IMR-90 (cell line): ENCODE results near the gene GNA14. TPM values are rescaled to one million over a fixed set of nuclear protein-coding genes. Genes with fewer than 3 reads are reported as not detected.
"Not testable (repeated sequence)": the region's sequence is repeated elsewhere in the genome, so short reads cannot be mapped to it uniquely, and the experiment has no call there.

ENCODE experiments used
- ATAC-seq: fragments of 200-7000 bp; cut with Tn5 transposase; 2 replicates; pipeline ENCODE4 v1.9.1; 2020; ENCODE audit warnings: low read depth, mild to moderate bottlenecking, moderate library complexity
- BruUV-seq: library from RNA; stranded (reverse); fragments of 400-500 nt; replicated peaks from 2 replicates; lab custom pipeline; 2021; lab: Mats Ljungman, UMichigan
- CTCF ChIA-PET: fragments of 300-600 bp; formaldehyde crosslinking; extraction: SDS; loops from one replicate; lab custom pipeline; 2021; ENCODE audit warnings: antibody characterized with exemption; lab: Yijun Ruan, JAX
- POLR2A ChIA-PET: fragments of 300-600 bp; sonication (Branson Sonifier 250); formaldehyde crosslinking; loops from one replicate; lab custom pipeline; 2022; ENCODE audit warnings: antibody characterized with exemption; ENCODE audit not compliant: unreplicated experiment; lab: Charles Lee
- DNase-seq: peaks from one replicate; pipeline ENCODE4 v3.0.0; 2013
- H2AFZ ChIP-seq: replicated peaks from 2 replicates; pipeline ENCODE3; 2013; ENCODE audit warnings: low read length, mild to moderate bottlenecking; ENCODE audit not compliant: poor library complexity
- H2AK5ac ChIP-seq: 2 replicates; pipeline ENCODE4 v1.6.1; 2013; ENCODE audit warnings: low read depth, low read length, inconsistent platforms
- H2AK9ac ChIP-seq: replicated peaks from 2 replicates; pipeline ENCODE3; 2013; ENCODE audit warnings: mild to moderate bottlenecking, low read depth, low read length, moderate library complexity; ENCODE audit not compliant: poor library complexity
- H2BK120ac ChIP-seq: 2 replicates; pipeline ENCODE4 v1.6.1; 2013; ENCODE audit warnings: low read depth, low read length, inconsistent platforms
- H2BK15ac ChIP-seq: 3 replicates; pipeline ENCODE4 v1.6.1; 2013; ENCODE audit warnings: low read depth, low read length, inconsistent platforms
- H2BK20ac ChIP-seq: 2 replicates; pipeline ENCODE4 v1.6.1; 2013; ENCODE audit warnings: low read depth, mild to moderate bottlenecking, inconsistent platforms, low read length, moderate library complexity
- H2BK5ac ChIP-seq: 2 replicates; pipeline ENCODE4 v1.6.1; 2013; ENCODE audit warnings: mild to moderate bottlenecking, low read depth, low read length, inconsistent platforms; ENCODE audit not compliant: poor library complexity, severe bottlenecking
- H3K14ac ChIP-seq: replicated peaks from 2 replicates; pipeline ENCODE4 v1.6.1; 2013; ENCODE audit warnings: low read depth, low read length, inconsistent platforms
- H3K18ac ChIP-seq: 2 replicates; pipeline ENCODE4 v1.6.1; 2013; ENCODE audit warnings: low read depth, low read length, control low read depth
- H3K23ac ChIP-seq: 2 replicates; pipeline ENCODE4 v1.6.1; 2013; ENCODE audit warnings: low read depth, low read length, inconsistent platforms
- H3K27ac ChIP-seq: 2 replicates; pipeline ENCODE4 v1.5.1; 2013; ENCODE audit warnings: mild to moderate bottlenecking, control low read depth, low read length; ENCODE audit not compliant: insufficient read depth
- H3K27me3 ChIP-seq: 2 replicates; pipeline ENCODE4 v1.6.1; 2013; ENCODE audit warnings: low read length; ENCODE audit not compliant: control insufficient read depth, insufficient read depth
- H3K36me3 ChIP-seq: 2 replicates; pipeline ENCODE4 v1.6.1; 2013; ENCODE audit warnings: low read length, mixed read lengths; ENCODE audit not compliant: control insufficient read depth, insufficient read depth
- H3K4ac ChIP-seq: 2 replicates; pipeline ENCODE4 v1.6.1; 2013; ENCODE audit warnings: low read depth, low read length, inconsistent platforms
- H3K4me1 ChIP-seq: 2 replicates; pipeline ENCODE4 v1.6.1; 2013; ENCODE audit warnings: low read length, mixed read lengths; ENCODE audit not compliant: control insufficient read depth, insufficient read depth
- H3K4me2 ChIP-seq: 2 replicates; pipeline ENCODE4 v1.6.1; 2013; ENCODE audit warnings: low read depth, mild to moderate bottlenecking, control low read depth, low read length, moderate library complexity
- H3K4me3 ChIP-seq: 2 replicates; pipeline ENCODE4 v1.5.1; 2013; ENCODE audit warnings: low read depth, mild to moderate bottlenecking, control low read depth, low read length, moderate library complexity; ENCODE audit not compliant: insufficient read depth
- H3K56ac ChIP-seq: 2 replicates; pipeline ENCODE4 v1.6.1; 2013; ENCODE audit warnings: low read length, inconsistent platforms; ENCODE audit not compliant: insufficient read depth; ENCODE audit errors: extremely low read depth
- H3K79me1 ChIP-seq, 2 experiments: 2 replicates each; pipeline ENCODE4 v1.6.1; 2013; ENCODE audit warnings: low read length in 2 of 2, inconsistent platforms in 1 of 2, low read depth in 1 of 2
- H3K9ac ChIP-seq: 2 replicates; pipeline ENCODE4 v1.6.1; 2013; ENCODE audit warnings: low read depth, low read length, control low read depth
- H3K9me1 ChIP-seq: 2 replicates; pipeline ENCODE4 v1.6.1; 2013; ENCODE audit warnings: low read length, inconsistent platforms; ENCODE audit not compliant: insufficient read depth
- H3K9me3 ChIP-seq: 2 replicates; pipeline ENCODE4 v1.6.1; 2013; ENCODE audit warnings: low read length; ENCODE audit not compliant: control insufficient read depth, insufficient read depth
- H4K20me1 ChIP-seq: 2 replicates; pipeline ENCODE4 v1.6.1; 2013; ENCODE audit warnings: low read length, inconsistent platforms; ENCODE audit not compliant: insufficient read depth
- H4K5ac ChIP-seq: 2 replicates; pipeline ENCODE4 v1.6.1; 2013; ENCODE audit warnings: mild to moderate bottlenecking, low read depth, low read length, control low read depth
- H4K8ac ChIP-seq, 2 experiments: 2 replicates each; pipeline ENCODE4 v1.6.1; 2013; ENCODE audit warnings: low read depth in 2 of 2, low read length in 2 of 2, control low read depth in 1 of 2, inconsistent platforms in 1 of 2
- H4K91ac ChIP-seq: 2 replicates; pipeline ENCODE4 v1.6.1; 2013; ENCODE audit warnings: low read depth, low read length, inconsistent platforms; ENCODE audit not compliant: insufficient read depth
- WGBS, 2 experiments: methylation state at CpG; one replicate each; pipeline versions ENCODE4 v1.1.5 to v1.1.7; 2013; ENCODE audit warnings: missing lambda C conversion rate in 2 of 2; ENCODE audit not compliant: insufficient read length in 1 of 2; ENCODE audit errors: extremely low coverage in 2 of 2; 5-methylcytosine and 5-hydroxymethylcytosine counted together
- dilution Hi-C: fragments of 300-500 bp; cut with HindIII; formaldehyde crosslinking; loops from one replicate; pipeline ENCODE4 v1.14.3; 2018; ENCODE audit warnings: low sequenced_read_pairs; ENCODE audit not compliant: unreplicated experiment
- in situ Hi-C: fragments of 300-500 bp; cut with MboI; formaldehyde crosslinking; loops from 3 replicates; pipeline ENCODE4 v1.14.3; 2019; ENCODE audit warnings: low sequenced_read_pairs, inconsistent platforms, mixed read lengths
- intact Hi-C: fragments of 100-400 bp; cut with micrococcal nuclease; formaldehyde crosslinking; loops from 2 replicates; pipeline ENCODE4 v1.10.0; 2022
- polyA plus RNA-seq, 3 experiments: library from polyadenylated mRNA; depleted of rRNA; stranded (reverse); fragments of >200 nt; gene quantifications; 2 replicates each; pipeline ENCODE4 v1.2.3, GENCODE V29; 2012; ENCODE audit warnings: low replicate concordance in 1 of 3
- total RNA-seq: library from RNA; depleted of rRNA; stranded (reverse); fragments of >200 nt; gene quantifications from 2 replicates; pipeline ENCODE4 v1.2.3, GENCODE V29; 2012

GNA14 gene
- total and polyA plus RNA-seq, 2 of the 4 experiments (the other 2 are of a cell fraction) = under 0.01 to 0.03 TPM

DNA sequence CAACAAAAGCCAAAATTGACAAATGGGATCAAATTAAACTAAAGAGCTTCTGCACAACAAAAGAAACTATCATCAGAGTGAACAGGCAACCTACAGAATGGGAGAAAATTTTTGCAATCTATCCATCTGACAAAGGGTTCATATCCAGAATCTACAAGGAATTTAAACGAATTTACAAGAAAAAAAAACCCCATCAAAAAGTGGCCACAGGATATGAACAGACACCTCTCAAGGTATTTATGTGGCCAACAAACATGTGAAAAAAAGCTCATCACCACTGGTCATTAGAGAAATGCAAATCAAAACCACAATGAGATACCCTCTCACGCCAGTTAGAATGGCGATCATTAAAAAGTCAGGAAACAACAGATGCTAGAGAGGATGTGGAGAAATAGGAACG lies 19.3 kb downstream of the GNA14 start:
- H3K4me1 ChIP-seq, H2AK5ac ChIP-seq, H4K20me1 ChIP-seq, H4K8ac ChIP-seq, H4K5ac ChIP-seq, POLR2A ChIA-PET, in situ Hi-C loops, H2AFZ ChIP-seq, H3K56ac ChIP-seq, H3K4ac ChIP-seq, H2BK5ac ChIP-seq, ATAC-seq, H2AK9ac ChIP-seq, H3K27ac ChIP-seq, H4K91ac ChIP-seq, CTCF ChIA-PET, H3K4me3 ChIP-seq, H3K36me3 ChIP-seq, H3K9ac ChIP-seq, H3K79me1 ChIP-seq, H3K14ac ChIP-seq, H3K9me3 ChIP-seq, H2BK20ac ChIP-seq, H3K18ac ChIP-seq, intact Hi-C loops, dilution Hi-C loops, H3K27me3 ChIP-seq, H2BK15ac ChIP-seq, H3K9me1 ChIP-seq, BruUV-seq, H3K4me2 ChIP-seq, H3K23ac ChIP-seq, H2BK120ac ChIP-seq, DNase-seq: not testable (repeated sequence)
- WGBS, 2 experiments = no CpG with 5 or more reads among the region's 4 CpGs
